H9 (cell line): ENCODE results near the gene DCT. TPM values are rescaled to one million over a fixed set of nuclear protein-coding genes. Genes with fewer than 3 reads are reported as not detected.

Source experiments
- DNase-seq: peaks from one replicate; pipeline ENCODE4 v3.0.0-alpha.2; 2017
- H2AFZ ChIP-seq: one replicate; pipeline ENCODE4 v1.6.1; 2013; ENCODE audit warnings: mild to moderate bottlenecking, low read length, control low read depth, moderate library complexity
- H2AK5ac ChIP-seq: 2 replicates; pipeline ENCODE4 v1.6.1; 2013; ENCODE audit warnings: low read length, control low read depth, mixed read lengths; ENCODE audit not compliant: insufficient read length
- H2BK120ac ChIP-seq: one replicate; pipeline ENCODE4 v1.6.1; 2013; ENCODE audit warnings: low read depth, mild to moderate bottlenecking, low read length, control low read depth, inconsistent platforms; ENCODE audit not compliant: poor library complexity, severe bottlenecking
- H2BK12ac ChIP-seq: 2 replicates; pipeline ENCODE4 v1.6.1; 2013; ENCODE audit warnings: low read length, control low read depth, mixed read lengths, low read depth; ENCODE audit not compliant: insufficient read length
- H2BK15ac ChIP-seq: 2 replicates; pipeline ENCODE4 v1.6.1; 2013; ENCODE audit warnings: low read depth, low read length, control low read depth
- H2BK20ac ChIP-seq: one replicate; pipeline ENCODE4 v1.6.1; 2013; ENCODE audit warnings: low read depth, mild to moderate bottlenecking, low read length, control low read depth, inconsistent platforms; ENCODE audit not compliant: poor library complexity, severe bottlenecking
- H2BK5ac ChIP-seq: 2 replicates; pipeline ENCODE4 v1.6.1; 2013; ENCODE audit warnings: low read length, control low read depth, mixed read lengths; ENCODE audit not compliant: insufficient read length
- H3K14ac ChIP-seq: 2 replicates; pipeline ENCODE4 v1.6.1; 2013; ENCODE audit warnings: low read length, control low read depth; ENCODE audit not compliant: insufficient read depth
- H3K18ac ChIP-seq: 2 replicates; pipeline ENCODE4 v1.6.1; 2013; ENCODE audit warnings: low read depth, mild to moderate bottlenecking, mixed read lengths, low read length, control low read depth; ENCODE audit not compliant: insufficient read length
- H3K23ac ChIP-seq: 2 replicates; pipeline ENCODE4 v1.6.1; 2013; ENCODE audit warnings: low read length, control low read depth, mixed read lengths, low read depth; ENCODE audit not compliant: insufficient read length
- H3K23me2 ChIP-seq: 2 replicates; pipeline ENCODE4 v1.6.1; 2013; ENCODE audit warnings: low read depth, mild to moderate bottlenecking, mixed read lengths, low read length, control low read depth; ENCODE audit not compliant: insufficient read length, poor library complexity, severe bottlenecking
- H3K27ac ChIP-seq: 2 replicates; pipeline ENCODE4 v1.5.1; 2013; ENCODE audit warnings: low read length, control low read depth, mixed read lengths, low read depth; ENCODE audit not compliant: insufficient read length
- H3K27me3 ChIP-seq: 2 replicates; pipeline ENCODE4 v1.6.1; 2013; ENCODE audit warnings: low read length, control low read depth, inconsistent platforms; ENCODE audit not compliant: insufficient read depth
- H3K4ac ChIP-seq: 2 replicates; pipeline ENCODE4 v1.6.1; 2013; ENCODE audit warnings: low read depth, mild to moderate bottlenecking, control low read depth, inconsistent platforms, low read length, moderate library complexity
- H3K4me1 ChIP-seq: 2 replicates; pipeline ENCODE4 v1.6.1; 2013; ENCODE audit warnings: low read length, control low read depth, inconsistent platforms; ENCODE audit not compliant: insufficient read depth
- H3K4me2 ChIP-seq: 2 replicates; pipeline ENCODE4 v1.6.1; 2013; ENCODE audit warnings: low read length, control low read depth, mixed read lengths; ENCODE audit not compliant: insufficient read length, insufficient read depth
- H3K56ac ChIP-seq: 2 replicates; pipeline ENCODE4 v1.6.1; 2013; ENCODE audit warnings: low read depth, mild to moderate bottlenecking, mixed read lengths, low read length, control low read depth; ENCODE audit not compliant: insufficient read length
- H3K79me1 ChIP-seq: 2 replicates; pipeline ENCODE4 v1.6.1; 2013; ENCODE audit warnings: low read depth, mild to moderate bottlenecking, moderate library complexity, low read length, control low read depth, inconsistent platforms; ENCODE audit not compliant: insufficient read depth, poor library complexity, severe bottlenecking
- H3K79me2 ChIP-seq: 2 replicates; pipeline ENCODE4 v1.6.1; 2013; ENCODE audit warnings: low read length, control low read depth, inconsistent platforms; ENCODE audit not compliant: insufficient read depth
- H3K9ac ChIP-seq: 2 replicates; pipeline ENCODE4 v1.6.1; 2013; ENCODE audit warnings: low read length, control low read depth, mixed read lengths; ENCODE audit not compliant: insufficient read length; ENCODE audit errors: extremely low read depth
- H3K9me3 ChIP-seq: one replicate; pipeline ENCODE4 v1.6.1; 2013; ENCODE audit warnings: low read depth, low read length, inconsistent platforms; ENCODE audit not compliant: control insufficient read depth
- H3T11ph ChIP-seq: one replicate; pipeline ENCODE4 v1.6.1; 2013; ENCODE audit warnings: mild to moderate bottlenecking, low read length, control low read depth, inconsistent platforms
- H4K20me1 ChIP-seq: one replicate; pipeline ENCODE4 v1.6.1; 2013; ENCODE audit not compliant: control insufficient read depth, insufficient read length, insufficient read depth
- H4K5ac ChIP-seq: 2 replicates; pipeline ENCODE4 v1.6.1; 2013; ENCODE audit warnings: low read depth, mild to moderate bottlenecking, mixed read lengths, low read length, control low read depth; ENCODE audit not compliant: insufficient read length
- H4K8ac ChIP-seq: replicated peaks from 2 replicates; pipeline ENCODE4 v1.6.1; 2013; ENCODE audit warnings: low read length, control low read depth, mixed read lengths, low read depth; ENCODE audit not compliant: insufficient read length
- H4K91ac ChIP-seq: 2 replicates; pipeline ENCODE4 v1.6.1; 2013; ENCODE audit warnings: low read depth, mild to moderate bottlenecking, moderate library complexity, mixed read lengths, low read length, control low read depth; ENCODE audit not compliant: insufficient read length
- H3K27ac Mint-ChIP-seq, 3 experiments: 2 replicates in 2 of 3; 3 replicates in 1 of 3; pipeline ENCODE4 v1.8.0; 2020 to 2021; ENCODE audit warnings: mixed read lengths in 3 of 3, mild to moderate bottlenecking in 1 of 3, moderate library complexity in 1 of 3
- H3K27me3 Mint-ChIP-seq: 2 replicates; pipeline ENCODE4 v1.8.0; 2021; ENCODE audit warnings: low read depth, mild to moderate bottlenecking, moderate library complexity, mixed read lengths
- H3K36me3 Mint-ChIP-seq, 3 experiments: 2 replicates in 2 of 3; 3 replicates in 1 of 3; pipeline ENCODE4 v1.8.0; 2020 to 2021; ENCODE audit warnings: low read depth in 3 of 3, mixed read lengths in 3 of 3; ENCODE audit not compliant: insufficient read depth in 1 of 3
- H3K4me1 Mint-ChIP-seq, 2 experiments: 2 replicates each; pipeline ENCODE4 v1.8.0; 2020; ENCODE audit warnings: mixed read lengths in 2 of 2
- H3K4me3 Mint-ChIP-seq, 2 experiments: 2 replicates in 1 of 2; 3 replicates in 1 of 2; pipeline ENCODE4 v1.8.0; 2020 to 2021; ENCODE audit warnings: mild to moderate bottlenecking in 2 of 2, mixed read lengths in 2 of 2, moderate library complexity in 1 of 2
- H3K9me3 Mint-ChIP-seq, 2 experiments: 2 replicates in 1 of 2; 3 replicates in 1 of 2; pipeline ENCODE4 v1.8.0; 2020; ENCODE audit warnings: mild to moderate bottlenecking in 2 of 2, mixed read lengths in 2 of 2, moderate library complexity in 1 of 2
- total RNA-seq: library from RNA; stranded (reverse); gene quantifications from 2 replicates; pipeline ENCODE4 v1.2.1, GENCODE V29; 2021
- TF ChIP-seq, protein P1 (sequence below): fragments of 200-600 bp; sonication (generic); conservative IDR thresholded peaks from 3 replicates; pipeline ENCODE4 v1.8.0; 2021; ENCODE audit warnings: antibody characterized with exemption, mild to moderate bottlenecking

DCT gene
- total RNA-seq, 1 experiment from 2014 or later = not detected

DNA sequence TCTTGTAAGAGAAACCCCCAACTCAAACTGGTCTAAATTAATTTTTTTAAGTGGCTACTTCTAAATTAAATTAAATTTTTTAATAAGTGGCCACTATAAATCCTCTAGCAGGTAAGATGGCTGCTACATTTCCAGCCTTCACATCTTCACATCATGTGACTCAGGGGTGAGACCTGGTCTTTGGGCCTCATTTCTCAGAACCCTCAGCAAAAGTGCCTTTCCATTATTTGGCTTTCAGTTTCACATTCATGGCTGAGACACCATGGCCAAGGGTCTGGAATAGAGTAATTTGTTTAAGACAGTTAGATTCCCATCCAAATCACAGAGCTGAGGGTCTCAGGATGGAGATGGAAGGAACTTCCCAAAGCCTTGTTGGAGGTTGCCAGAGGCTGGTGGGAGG lies 47.5 kb downstream of the DCT start:
- DNase-seq = no peak
- H2BK120ac ChIP-seq = no peak overlapping the region
- H3K9ac ChIP-seq = no peak overlapping the region
- H3T11ph ChIP-seq = no peak overlapping the region
- H3K18ac ChIP-seq = no peak overlapping the region
- H3K27me3 Mint-ChIP-seq = no peaks in the 10 kb centered on the region
- no peaks in the 10 kb centered on the region for H3K27me3 ChIP-seq
- no peaks in the 10 kb centered on the region; the same call in 1 of the 2 replicates for H3K4me1 ChIP-seq
- TF ChIP-seq, protein P1, sequence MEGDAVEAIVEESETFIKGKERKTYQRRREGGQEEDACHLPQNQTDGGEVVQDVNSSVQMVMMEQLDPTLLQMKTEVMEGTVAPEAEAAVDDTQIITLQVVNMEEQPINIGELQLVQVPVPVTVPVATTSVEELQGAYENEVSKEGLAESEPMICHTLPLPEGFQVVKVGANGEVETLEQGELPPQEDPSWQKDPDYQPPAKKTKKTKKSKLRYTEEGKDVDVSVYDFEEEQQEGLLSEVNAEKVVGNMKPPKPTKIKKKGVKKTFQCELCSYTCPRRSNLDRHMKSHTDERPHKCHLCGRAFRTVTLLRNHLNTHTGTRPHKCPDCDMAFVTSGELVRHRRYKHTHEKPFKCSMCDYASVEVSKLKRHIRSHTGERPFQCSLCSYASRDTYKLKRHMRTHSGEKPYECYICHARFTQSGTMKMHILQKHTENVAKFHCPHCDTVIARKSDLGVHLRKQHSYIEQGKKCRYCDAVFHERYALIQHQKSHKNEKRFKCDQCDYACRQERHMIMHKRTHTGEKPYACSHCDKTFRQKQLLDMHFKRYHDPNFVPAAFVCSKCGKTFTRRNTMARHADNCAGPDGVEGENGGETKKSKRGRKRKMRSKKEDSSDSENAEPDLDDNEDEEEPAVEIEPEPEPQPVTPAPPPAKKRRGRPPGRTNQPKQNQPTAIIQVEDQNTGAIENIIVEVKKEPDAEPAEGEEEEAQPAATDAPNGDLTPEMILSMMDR = no peak
- no peak overlapping the region for H3K23ac ChIP-seq
- no peak overlapping the region for H2BK12ac ChIP-seq
- no peaks in the 10 kb centered on the region for H3K9me3 Mint-ChIP-seq
- no peak overlapping the region for H3K56ac ChIP-seq
- H3K14ac ChIP-seq = no peak overlapping the region
- no peak overlapping the region for H4K8ac ChIP-seq
- H2AFZ ChIP-seq = no peak overlapping the region
- no peak overlapping the region for H4K5ac ChIP-seq
- H3K79me1 ChIP-seq = no peaks in the 10 kb centered on the region
- H4K91ac ChIP-seq = no peak overlapping the region
- no peak overlapping the region for H2BK15ac ChIP-seq
- no peak overlapping the region for H3K27ac ChIP-seq
- H3K4me3 Mint-ChIP-seq = no peak overlapping the region
- no peak overlapping the region for H2BK5ac ChIP-seq
- H2AK5ac ChIP-seq = no peak overlapping the region
- H3K23me2 ChIP-seq = no peaks in the 10 kb centered on the region
- H3K4me1 Mint-ChIP-seq = peaks cover 13 to 15% of the 10 kb centered on the region in 2 experiments
- no peak overlapping the region for H2BK20ac ChIP-seq
- H3K9me3 ChIP-seq = no peaks in the 10 kb centered on the region
- H3K79me2 ChIP-seq = no peaks in the 10 kb centered on the region
- no peaks in the 10 kb centered on the region for H4K20me1 ChIP-seq
- H3K4ac ChIP-seq = no peak overlapping the region
- no peaks in the 10 kb centered on the region for H3K36me3 Mint-ChIP-seq
- H3K4me2 ChIP-seq = no peak overlapping the region
- no peak overlapping the region for H3K27ac Mint-ChIP-seq
